Amygdala (tissue), 56 donors: ENCODE results near the gene COL18A1.

Experiments used
- DNase-seq, 56 donors: peaks; one replicate each; lab custom pipeline; 2025; lab: John Stamatoyannopoulos, UW

COL18A1 gene

DNA sequence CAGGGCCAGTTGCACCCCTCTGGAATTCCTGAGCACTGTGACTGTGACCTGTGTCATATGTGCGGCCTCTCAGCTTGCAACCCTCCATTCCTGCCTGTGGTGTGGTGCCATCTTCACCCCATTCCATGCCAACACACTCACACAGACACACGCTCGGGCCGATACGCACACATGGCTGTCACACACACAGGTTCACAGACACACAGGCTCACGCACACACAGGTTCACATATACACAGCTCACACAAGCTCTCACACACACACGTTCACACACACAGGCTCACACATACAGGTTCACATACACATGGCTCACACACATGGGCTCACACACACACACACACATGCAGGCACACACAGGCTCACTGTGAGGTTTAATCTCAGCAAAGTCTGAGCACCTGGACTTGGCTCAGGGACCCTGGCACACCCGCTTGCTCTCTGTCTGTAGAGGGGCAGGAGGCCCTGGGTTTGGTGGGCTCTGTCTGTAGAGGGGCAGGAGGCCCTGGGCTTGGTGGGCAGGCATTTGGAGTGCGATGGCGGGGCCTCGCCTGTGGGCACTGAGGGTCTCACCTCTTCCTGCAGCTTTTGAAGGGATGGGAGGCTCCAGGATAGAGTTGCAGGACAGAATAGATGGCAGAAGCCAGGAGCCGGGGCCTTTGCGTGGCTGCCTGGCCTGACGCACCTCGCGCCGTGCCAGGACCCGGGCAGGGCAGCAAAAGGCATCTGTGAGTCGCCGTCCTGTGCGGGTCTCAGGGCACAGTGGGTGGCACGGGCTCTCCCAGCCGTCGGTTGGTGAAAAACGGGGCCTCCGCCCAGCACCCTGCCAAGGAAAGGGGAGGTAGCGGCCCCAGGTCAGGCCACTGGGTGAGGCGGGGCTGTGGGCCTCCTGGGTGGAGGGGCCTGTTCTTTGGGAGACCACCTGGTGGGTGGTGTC lies 17.1 kb downstream of the COL18A1 start:
- no peak for DNase-seq

DNA sequence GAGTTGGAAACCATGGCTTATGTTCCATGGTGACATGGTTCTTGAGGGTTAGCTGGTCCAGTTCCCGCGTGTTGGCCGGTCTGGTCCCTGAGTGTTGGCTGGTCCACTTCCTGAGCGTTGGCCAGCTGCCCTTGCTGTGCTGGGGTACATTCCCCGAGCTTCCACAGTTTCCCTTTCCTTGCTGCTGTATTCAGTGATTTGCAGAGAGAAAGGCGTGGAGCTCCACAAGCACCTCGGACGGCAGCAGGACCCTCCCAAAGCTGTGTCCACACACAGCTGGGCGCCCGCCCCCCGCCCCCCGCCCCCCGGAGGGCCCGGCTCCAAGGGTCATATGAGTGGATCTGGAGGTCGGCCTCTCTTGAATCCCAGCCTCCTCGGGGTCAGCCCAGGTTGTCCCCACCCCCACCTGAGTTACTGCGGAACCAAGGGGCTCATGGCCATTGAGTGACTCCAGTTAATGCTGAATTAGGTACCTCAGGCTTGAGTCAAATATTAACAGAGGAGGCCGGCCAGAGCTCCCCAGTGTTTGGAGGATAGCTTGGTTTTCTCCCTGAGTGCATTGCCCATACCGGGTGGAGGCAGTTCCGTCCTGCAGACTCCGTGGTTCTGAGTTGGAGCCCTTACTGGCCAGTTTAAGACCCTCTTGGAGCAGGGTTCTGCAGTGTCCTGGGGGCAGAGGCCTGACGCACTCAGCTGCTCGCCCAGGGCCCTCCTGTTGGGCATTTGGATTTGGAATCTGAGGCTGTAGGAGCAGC lies 18.4 kb downstream of the COL18A1 start:
- no peak for DNase-seq

DNA sequence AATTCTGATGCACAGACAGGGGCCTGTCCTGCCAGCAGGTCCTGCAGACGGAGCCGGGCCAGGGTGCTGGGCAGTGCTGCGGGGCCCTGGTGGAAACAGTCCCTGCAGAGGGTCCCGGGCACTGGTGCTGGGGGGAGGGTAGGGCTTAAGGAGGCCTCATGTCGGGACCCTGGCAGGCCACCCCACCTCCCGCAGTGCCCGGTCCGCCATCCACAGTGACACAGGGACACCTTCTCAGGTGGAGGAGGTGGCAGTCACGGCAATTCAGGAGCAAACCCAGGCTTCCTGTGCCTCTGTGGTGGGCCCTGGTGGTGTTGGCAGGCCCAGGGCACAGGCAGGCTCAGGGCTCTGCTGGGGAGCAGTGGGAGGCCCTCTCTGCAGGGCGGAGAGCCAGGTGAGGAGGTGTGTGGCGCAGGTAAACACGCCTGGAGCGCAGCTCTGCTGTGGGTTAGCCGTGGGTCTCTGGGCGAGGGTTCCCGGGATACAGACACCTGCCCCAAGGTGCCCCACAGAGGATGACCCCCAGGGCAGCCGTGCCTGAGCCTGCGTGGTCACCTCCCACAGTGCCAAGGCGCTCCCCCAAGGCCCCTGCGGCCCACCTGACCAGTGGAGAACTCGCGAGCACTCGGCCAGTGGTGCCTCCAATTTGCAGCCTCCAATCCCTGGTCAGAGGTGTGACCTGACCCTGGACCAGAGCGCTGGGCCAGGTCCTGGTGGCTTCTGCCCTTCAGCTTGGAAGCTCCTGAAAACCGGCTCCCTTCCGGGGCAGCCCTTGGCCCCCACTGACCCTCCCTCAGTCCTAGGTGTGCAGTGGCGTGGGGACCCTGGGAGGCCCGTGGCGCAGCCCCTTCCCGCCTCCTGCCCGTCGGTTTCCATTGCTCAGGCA lies 19.2 kb downstream of the COL18A1 start:
- no peak for DNase-seq

DNA sequence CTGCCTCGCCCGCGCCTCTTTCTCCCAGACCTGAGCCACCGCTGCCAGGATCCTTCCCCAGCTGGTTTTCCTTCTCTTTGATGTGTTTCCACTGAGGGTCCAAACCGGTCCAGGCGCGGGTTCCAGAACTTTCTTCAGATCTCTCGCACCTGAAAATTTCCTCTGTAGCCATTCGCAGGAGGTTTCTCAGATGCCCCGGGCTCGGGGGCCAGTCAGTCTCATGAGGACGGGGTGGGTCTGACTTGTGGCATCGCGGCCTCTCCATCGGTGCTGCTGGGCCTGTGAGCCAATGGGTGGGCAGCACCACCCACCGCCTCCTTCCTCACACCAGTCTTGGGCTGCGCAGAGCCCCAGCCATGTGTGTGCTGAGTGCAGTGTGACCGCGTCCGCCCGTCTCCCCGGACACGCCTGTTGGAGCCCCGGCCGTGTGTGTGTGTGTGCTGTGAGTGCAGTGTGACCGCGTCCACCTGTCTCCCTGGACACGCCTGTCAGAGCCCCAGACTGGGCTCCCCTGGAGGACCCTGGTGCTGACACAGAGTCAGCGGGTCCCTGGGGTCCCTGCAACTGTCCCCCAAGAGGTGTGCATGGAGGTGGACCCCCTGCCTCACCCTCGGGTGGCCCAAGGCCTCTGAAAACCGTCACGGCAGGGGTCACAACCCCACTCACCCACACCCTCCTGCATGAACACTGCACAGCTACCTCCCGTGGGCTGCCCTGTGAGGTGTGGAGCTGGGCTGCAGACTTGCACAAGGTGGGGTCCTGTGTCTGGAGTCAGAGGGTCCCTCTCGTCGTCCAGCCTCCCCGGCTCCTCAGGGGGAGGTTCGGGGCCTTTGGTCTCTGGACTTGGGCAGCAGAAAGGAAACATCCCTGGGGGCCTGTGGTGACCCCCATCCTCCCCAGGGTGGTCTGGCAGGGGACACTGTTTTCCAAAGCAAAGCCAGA lies 20.2 kb downstream of the COL18A1 start:
- DNase-seq, result no peak

DNA sequence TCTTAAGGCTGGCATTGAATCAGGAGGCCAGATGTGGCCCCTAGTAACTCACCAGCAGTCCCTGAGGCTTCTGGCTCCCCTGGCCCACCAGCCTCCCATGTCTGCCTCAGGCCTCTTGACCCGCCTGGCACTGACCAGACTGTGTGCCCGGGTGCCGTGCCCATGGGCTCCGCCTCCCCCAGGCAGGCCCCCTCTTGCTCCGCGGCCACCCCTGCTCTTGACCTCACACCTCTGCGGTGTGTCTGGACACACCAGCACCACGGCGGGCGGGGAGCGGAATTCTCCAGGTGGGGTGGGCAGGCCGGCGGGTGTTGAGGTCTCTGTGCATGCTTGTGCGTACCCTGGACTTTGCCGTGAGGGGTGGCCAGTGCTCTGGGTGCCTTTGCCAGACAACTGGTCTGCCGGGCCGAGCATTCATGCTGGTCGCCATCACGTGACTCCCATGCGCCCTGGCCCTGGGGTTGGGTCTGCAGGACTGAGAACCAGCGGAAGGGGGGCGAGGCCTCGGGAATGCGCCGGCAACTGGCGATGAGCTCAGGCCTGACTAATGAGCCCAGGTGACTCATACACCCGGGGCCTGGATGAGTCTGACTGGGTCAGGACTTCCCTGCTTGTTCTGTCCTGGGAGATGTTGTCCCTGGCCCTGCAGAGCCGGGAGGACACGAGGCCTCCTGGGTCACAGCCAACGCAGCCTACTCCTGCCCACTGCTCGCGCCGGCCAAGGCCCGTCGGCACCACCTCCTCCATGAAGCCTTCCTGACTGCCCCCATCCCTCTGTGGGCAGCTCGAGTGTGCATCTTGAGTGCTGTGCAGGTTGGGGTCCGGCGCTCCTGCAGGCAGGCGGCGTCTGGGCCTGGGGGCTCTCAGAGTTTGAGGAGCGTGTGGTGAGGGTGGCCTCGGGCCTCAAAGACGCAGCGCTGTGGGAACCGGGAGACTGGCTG lies 22.6 kb downstream of the COL18A1 start:
- no peak for DNase-seq

DNA sequence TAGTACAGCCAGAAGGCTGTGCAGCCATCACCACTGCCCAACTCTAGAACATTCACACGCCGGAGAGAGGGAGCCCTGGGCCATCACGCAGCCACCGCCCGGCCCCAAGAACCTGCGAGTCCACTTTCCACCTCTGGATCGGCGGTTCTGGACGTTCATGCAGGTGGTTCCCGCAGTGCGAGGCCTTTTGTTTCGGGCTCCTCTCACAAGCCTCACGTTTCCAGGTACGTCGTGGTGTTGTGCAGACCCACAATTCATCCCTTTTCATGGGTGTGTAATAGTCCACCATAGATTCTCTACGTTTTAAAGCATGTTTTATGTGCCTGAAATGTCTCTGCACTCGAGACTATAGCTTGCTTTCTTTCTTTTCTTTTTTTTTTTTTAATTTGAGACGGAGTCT lies 23.6 kb downstream of the COL18A1 start:
- DNase-seq, result no peak

DNA sequence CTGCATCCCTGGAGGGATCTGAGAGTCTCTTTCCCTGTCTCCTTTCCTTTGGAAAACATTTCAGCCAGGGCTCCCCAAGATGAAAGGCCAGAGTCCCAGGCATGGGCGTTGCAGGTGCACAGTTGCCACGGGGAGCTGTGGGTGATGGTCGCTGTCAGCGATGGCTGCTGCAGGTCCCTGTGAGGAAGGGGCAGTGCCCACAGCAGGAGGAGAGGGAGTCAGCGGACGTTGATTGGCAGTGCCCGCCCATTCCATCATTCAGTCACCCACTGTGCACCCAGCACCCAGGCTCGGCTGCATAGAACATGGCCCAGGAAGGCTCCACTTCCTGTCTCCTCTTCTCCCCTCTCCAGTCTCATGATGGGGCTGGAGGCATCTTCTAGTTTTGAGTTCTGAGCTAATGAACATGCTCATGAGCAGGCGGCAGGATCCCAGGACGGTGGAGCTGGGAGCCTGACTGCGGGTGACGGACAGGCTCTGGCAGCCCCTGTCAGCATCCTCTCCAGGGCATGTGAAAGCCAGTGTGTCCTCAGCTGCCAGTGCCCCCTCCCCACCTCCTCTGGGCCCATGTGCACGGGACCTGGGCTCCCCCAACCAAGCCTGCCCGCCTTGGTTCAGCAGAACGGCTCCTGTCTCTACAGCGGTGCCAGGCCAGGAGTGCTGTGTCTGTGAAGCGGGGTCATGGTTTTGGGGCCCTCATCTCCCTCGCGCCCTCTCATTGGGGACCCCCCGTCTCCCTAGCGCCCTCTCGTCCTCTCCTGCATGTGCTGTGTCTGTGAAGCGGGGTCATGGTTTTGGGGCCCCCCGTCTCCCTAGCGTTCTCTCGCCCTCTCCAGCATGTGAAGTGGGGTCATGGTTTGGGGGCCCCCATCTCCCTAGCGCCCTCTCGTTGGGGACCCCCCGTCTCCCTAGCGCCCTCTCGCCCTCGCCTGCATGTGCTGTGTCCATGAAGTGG lies 24.5 kb downstream of the COL18A1 start:
- no peak for DNase-seq

DNA sequence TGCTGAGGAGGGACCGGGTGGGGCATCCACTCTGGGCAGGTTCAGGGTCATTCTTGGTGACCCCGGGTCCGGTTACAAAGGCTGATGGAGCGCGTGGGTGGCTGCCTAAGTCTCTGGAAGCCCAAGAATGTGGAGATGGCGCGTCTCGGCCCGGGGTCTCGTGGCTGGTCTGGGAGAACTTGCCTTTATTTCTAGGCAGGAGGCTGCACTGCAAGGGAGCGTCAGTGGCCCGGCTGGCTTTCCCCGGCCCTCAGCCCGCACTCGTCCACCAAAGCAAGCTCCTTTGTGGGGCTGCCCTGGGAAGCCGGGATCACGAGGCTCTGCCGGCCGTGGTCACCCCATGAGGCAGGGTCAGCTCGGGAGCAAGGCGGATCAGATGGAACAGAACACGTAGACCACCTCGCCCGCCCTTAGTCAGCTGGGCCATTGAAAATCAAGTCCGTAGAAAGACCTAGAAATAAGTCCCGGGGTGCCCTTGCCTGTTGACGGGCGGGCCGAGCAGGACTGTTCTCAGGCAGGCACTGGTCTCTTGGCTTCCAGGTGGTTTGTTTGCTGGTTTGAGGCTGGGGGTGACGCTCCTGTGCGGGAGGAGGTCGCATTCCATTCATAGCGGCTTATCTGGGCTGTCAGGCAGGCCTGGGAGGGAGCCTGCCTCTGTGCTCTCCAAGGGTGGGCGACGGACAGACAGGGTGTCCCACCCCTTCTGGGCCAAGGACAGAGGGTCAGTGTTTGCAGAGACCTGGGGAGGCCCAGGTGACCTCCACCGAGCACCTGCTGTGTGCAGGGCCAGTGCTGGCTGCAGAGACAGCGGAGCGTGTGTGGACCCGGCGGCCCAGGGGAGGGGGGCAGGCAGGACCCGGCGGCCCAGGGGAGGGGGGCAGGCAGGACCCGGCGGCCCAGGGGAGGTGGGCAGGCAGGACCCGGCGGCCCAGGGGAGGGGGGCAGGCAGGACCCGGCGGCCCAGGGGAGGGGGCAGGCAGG lies 25.8 kb downstream of the COL18A1 start:
- no peak for DNase-seq

DNA sequence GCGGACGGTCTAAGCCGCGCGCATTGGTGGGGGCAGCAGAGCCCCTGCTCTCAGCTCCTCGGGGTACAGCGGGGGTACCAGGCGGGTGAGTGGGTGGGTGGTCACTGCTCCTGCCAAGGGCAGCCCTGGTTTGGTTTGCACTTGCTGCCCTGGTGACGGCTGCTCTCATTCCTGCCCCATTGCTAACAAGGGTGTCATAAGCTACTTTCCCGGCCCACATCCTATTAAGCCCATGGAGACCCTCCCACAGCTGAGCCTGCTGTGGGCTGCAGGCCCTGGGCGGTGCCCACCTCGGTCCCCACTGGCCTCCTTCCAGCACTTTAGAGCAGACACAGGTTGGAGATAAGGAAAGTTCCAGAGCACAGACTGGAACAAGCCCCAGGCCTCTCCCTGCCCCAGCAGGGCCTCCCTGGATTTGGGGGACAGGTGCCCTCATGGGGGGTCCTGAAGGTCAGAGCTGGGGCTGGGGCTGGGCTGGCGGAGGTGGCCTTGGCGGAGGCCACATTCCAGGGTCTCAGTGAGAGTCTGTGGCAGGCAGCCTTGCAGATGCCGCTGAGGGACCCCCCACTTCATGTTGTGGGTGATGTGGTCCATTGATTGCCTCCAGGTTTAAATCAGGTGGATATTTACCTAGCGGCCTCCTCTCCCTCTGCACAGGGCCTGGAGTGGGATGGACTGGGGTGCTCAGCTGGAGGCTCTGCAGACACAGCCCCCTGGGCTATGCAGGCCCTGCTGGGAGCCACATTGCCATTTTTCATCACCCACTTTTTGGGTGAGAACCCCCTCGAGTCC lies 27.0 kb downstream of the COL18A1 start:
- DNase-seq, result no peak

DNA sequence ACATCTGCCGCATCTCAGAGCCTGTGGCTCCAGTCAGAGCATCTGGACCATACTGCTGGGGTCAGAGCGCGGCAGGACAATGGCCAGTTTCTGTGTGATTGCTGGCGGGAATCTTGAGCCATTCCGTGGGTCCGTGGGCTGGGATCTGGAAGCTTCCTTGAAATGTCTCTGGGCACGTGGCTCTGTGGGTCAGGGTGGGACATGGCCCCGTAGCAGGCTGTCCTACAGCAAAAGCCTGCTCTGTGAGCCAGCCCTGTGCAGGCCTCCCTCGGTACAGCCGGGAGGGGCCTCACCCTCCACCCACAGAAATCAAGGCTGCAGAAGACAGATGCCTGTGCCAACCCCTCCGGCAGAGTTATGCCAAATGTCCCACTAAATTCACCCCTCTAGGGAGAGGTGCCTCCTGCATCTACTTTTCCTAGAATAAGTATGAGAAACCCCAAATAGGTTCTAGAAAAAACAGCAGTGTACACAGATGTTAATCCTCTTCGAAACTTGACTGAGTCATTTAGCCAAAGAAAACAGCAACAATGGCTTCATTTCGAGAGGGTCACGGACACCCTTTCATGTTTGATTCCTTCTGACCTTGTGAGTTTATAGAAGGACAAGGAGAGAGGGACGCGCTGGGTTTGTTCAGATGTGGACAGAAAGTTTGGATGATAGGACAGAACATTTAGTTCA lies 27.8 kb downstream of the COL18A1 start:
- DNase-seq, result no peak

DNA sequence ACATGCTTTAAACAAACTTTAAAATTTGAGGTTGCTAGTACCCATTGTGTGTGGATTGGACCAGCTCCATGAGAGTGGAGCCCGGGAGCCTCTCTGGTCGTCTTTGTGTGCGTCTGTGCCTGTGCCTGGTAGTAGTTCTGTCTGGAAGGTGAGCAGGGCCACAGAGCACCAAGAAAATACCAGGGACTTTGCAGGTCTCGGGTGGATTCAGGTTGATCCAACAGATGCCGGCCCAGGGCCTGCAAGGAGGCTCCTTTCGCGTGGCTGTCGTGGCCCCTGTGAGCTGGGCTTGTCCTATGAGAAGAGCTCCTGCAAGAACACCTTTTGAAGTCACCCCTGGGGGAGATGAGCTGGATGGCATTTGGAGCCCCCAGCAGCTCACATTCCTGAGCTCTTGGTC lies 28.3 kb downstream of the COL18A1 start:
- no peak for DNase-seq

DNA sequence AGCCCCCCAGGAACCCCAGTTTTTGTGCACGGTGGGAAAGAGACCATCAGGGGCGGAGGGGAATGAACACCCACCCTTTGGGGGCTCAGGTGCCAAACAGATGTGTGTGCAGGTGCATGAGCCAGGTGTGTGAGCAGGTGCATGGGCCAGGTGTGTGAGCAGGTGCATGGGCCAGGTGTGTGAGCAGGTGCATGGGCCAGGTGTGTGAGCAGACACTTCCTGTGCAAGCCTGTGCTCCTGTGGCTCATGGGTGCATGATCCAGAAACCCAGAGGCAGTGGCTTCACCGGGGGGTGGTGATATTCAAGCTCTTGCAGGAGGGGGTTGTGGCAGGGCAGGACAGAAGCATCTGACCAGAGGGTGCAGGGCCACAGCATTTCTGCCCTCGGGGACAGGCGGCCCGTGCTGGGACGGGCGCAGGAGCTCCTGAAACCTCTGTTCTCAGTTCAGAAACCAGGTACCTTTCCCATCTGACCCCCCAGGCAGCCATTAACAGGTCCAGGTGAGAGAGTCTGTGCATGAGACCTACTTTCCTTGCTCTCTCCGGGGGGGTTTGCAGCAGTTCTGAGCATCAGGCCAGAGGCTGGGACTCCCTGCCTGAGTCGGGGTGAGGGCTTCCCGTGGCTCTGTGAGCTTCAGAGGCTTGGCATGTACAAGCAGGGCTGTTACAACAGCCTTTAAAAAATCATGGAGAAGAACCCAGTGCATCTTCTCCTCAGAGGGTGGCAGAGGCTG lies 29.1 kb downstream of the COL18A1 start:
- DNase-seq, result no peak

DNA sequence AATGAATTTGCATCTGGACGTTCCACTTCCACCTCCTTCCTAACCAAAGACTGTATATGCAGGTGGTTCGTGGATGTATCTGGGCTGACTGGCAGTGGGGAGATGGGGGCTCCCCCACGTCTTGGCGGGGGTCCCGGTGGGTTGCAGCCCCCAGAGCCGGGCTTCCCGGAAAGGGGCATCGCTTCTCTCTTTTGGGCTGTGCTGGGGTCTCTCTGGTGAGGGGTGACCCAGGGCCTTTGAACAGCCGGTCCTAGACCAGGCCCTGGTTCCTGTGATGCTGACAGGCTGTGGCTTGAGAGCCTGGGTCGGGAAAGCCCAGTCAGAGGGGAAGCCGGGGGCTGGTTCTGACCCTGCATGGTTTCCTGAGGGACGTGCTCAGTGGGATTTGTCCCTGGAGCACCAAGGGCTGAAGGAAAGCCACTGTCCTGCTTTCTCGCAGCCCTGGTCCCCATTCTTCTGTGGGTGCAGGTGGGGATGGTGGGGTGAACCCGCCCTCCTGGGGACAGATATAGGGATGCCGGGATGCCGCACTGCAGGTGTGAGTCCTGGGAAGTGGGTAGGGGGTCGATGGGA lies 29.8 kb downstream of the COL18A1 start:
- DNase-seq, result no peak
